A673 (cell line): ENCODE results near the gene UMODL1. TPM values are rescaled to one million over a fixed set of nuclear protein-coding genes. Genes with fewer than 3 reads are reported as not detected.

Experiments used
- BruUV-seq: library from RNA; stranded (reverse); fragments of 400-500 nt; replicated peaks from 2 replicates; lab custom pipeline; 2021; lab: Mats Ljungman, UMichigan
- CTCF ChIA-PET: fragments of 300-600 bp; sonication (Branson Sonifier 250); formaldehyde crosslinking; loops from one replicate; lab custom pipeline; 2022; ENCODE audit warnings: antibody characterized with exemption; lab: Charles Lee
- POLR2A ChIA-PET: fragments of 300-600 bp; sonication (Branson Sonifier 250); formaldehyde crosslinking; loops from one replicate; lab custom pipeline; 2022; ENCODE audit warnings: antibody characterized with exemption; ENCODE audit not compliant: low non-redundant PET; lab: Charles Lee
- DNase-seq: peaks from one replicate; pipeline ENCODE4 v3.0.0-alpha.2; 2015; ENCODE audit warnings: low spot score
- H3K27ac ChIP-seq: fragments of 200-600 bp; sonication (generic); 2 replicates; pipeline ENCODE4 v1.5.1; 2016; ENCODE audit warnings: mixed run types, low read depth, mild to moderate bottlenecking, mixed read lengths, antibody characterized with exemption, low read length; ENCODE audit not compliant: poor library complexity, severe bottlenecking
- H3K27me3 ChIP-seq: fragments of 200-600 bp; sonication (generic); replicated peaks from 2 replicates; pipeline ENCODE4 v1.6.1; 2017; ENCODE audit warnings: mixed run types, low read depth, mild to moderate bottlenecking, mixed read lengths, antibody characterized with exemption, low read length; ENCODE audit not compliant: insufficient read depth, poor library complexity
- H3K36me3 ChIP-seq: fragments of 200-600 bp; sonication (generic); 2 replicates; pipeline ENCODE4 v1.6.1; 2016; ENCODE audit warnings: mixed run types, mild to moderate bottlenecking, mixed read lengths, antibody characterized with exemption, low read length; ENCODE audit not compliant: insufficient read depth, poor library complexity, severe bottlenecking
- H3K4me1 ChIP-seq: fragments of 200-600 bp; sonication (generic); 2 replicates; pipeline ENCODE4 v1.6.1; 2017; ENCODE audit warnings: mixed run types, mild to moderate bottlenecking, mixed read lengths, antibody characterized with exemption, low read length; ENCODE audit not compliant: insufficient read depth, poor library complexity, severe bottlenecking
- H3K4me3 ChIP-seq: fragments of 200-600 bp; sonication (generic); 2 replicates; pipeline ENCODE4 v1.5.1; 2016; ENCODE audit warnings: low read depth, mixed run types, mild to moderate bottlenecking, mixed read lengths, low read length; ENCODE audit not compliant: poor library complexity, severe bottlenecking
- H3K9me3 ChIP-seq: fragments of 200-600 bp; sonication (generic); 2 replicates; pipeline ENCODE4 v1.6.1; 2016; ENCODE audit warnings: mixed run types, low read depth, mild to moderate bottlenecking, mixed read lengths, antibody characterized with exemption, low read length; ENCODE audit not compliant: poor library complexity, severe bottlenecking
- CTCF ChIP-seq: fragments of 300-800, 200-600 bp; sonication (generic); conservative IDR thresholded peaks from 2 replicates; pipeline ENCODE4 v1.5.1; 2017; ENCODE audit warnings: low read depth, mild to moderate bottlenecking, antibody characterized with exemption, low read length, moderate library complexity, mixed read lengths
- EZH2 ChIP-seq: fragments of 200-600 bp; sonication (generic); IDR thresholded peaks from 2 replicates; pipeline ENCODE4 v1.6.1; 2017; ENCODE audit warnings: borderline replicate concordance, low read depth, mild to moderate bottlenecking, mixed read lengths, antibody characterized with exemption, low read length; ENCODE audit not compliant: poor library complexity, severe bottlenecking
- intact Hi-C: fragments of 100-400 bp; cut with micrococcal nuclease; formaldehyde crosslinking; loops from one replicate; pipeline ENCODE4 v1.10.0; 2022; ENCODE audit not compliant: unreplicated experiment
- total RNA-seq: library from RNA; stranded (reverse); gene quantifications from 2 replicates; pipeline ENCODE4 v1.2.3, GENCODE V29; 2021

The UMODL1 gene
- total RNA-seq, 1 experiment from 2014 or later = not detected

DNA sequence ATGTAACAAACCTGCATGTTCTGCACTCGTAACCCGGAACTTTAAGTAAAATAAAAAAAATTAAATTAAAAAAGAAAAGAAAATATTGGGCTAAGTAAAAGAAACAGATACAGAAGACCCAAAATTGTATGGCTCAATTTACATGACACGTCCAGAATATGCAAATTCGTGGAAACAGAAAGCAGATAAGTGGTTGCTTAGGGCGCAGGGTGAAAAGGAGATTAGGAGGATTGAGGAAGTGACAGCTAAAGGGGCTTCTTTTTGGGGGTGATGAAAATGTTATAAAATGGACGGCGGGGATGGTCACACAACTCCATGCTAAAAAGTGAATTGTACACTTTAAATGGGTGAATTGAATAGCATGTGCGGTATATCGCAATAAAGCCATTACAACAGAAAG, 33.6 kb upstream of the UMODL1 start:
- H3K27me3 ChIP-seq = no peaks in the 10 kb centered on the region
- BruUV-seq = no TSS peak
- H3K4me1 ChIP-seq = peaks cover 7% of the 10 kb centered on the region
- no peak overlapping the region for H3K4me3 ChIP-seq
- ChIA-PET CTCF (no interaction called here), POLR2A (no interaction called here)
- intact Hi-C loops = no loop called here
- H3K9me3 ChIP-seq = no peaks in the 10 kb centered on the region
- H3K27ac ChIP-seq = no peak overlapping the region
- TF ChIP-seq CTCF (no peak), EZH2 (no peak)
- no peak for DNase-seq
- no peaks in the 10 kb centered on the region for H3K36me3 ChIP-seq

- TF ChIP-seq CTCF (no peak), EZH2 (no peak)
- Histone ChIP-seq H3K27ac (no peak overlapping the region), H3K36me3 (no peaks in the 10 kb centered on the region), H3K4me1 (peaks cover 7% of the 10 kb centered on the region), H3K27me3 (no peaks in the 10 kb centered on the region), H3K4me3 (no peak overlapping the region), H3K9me3 (no peaks in the 10 kb centered on the region)
- no TSS peak for BruUV-seq
- POLR2A ChIA-PET = no interaction called here
- CTCF ChIA-PET = no interaction called here
- DNase-seq = no peak
- intact Hi-C loops = no loop called here
Measured at GRCh38 chr21:42037943-42038342, 33.2 kb upstream of the UMODL1 start.

DNA sequence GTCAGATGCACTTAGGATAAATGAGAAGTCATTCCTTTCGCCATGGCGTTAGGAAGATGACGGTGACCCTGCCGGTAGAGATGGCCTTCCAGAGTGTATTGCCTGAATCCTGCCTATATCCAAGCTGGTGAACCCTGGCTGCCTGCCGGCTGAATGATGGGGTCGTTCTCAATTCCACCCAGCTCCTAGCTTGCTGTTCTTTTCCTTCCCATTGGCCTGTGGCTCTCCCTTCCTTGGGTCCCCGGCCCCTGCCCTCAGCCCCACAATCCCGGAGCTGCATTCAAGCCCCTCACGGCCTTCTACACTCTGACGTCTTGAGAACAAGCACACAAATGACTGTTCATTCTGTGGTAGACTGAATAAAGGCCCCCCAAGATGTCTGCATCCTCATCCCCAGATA, 32.7 kb upstream of the UMODL1 start:
- H3K9me3 ChIP-seq = no peaks in the 10 kb centered on the region
- BruUV-seq = no TSS peak
- H3K27ac ChIP-seq = no peak overlapping the region
- POLR2A ChIA-PET = no interaction called here
- no peak overlapping the region for H3K4me3 ChIP-seq
- H3K27me3 ChIP-seq = no peaks in the 10 kb centered on the region
- no peaks in the 10 kb centered on the region for H3K36me3 ChIP-seq
- TF ChIP-seq CTCF (no peak), EZH2 (no peak)
- CTCF ChIA-PET = no interaction called here
- intact Hi-C loops = no loop called here
- H3K4me1 ChIP-seq = peaks cover 7% of the 10 kb centered on the region
- no peak for DNase-seq
